Left colon (tissue), 2 donors: Measurements from ENCODE around the gene PLK2. TPM values are rescaled to one million over a fixed set of nuclear protein-coding genes. Genes with fewer than 3 reads are reported as not detected.

Experiments used
- ATAC-seq: fragments of 200-7000 bp; cut with Tn5 transposase; one replicate; pipeline ENCODE4 v1.9.1; 2020; ENCODE audit warnings: mild to moderate bottlenecking, moderate library complexity
- DNase-seq, 2 donors: peaks; one replicate each; pipeline ENCODE4 v3.0.0-alpha.2; 2020
- intact Hi-C, 2 donors: fragments of 100-400 bp; cut with DNase I in 1 of 2; cut with micrococcal nuclease in 1 of 2; formaldehyde crosslinking; loops; one replicate each; pipeline versions ENCODE4 v1.11.2 to v1.14.0; 2022; cut with DNase I, micrococcal nuclease
- total RNA-seq, 2 donors: library from RNA; stranded (reverse); fragmentation: NEBNext Ultra II Directional; extraction: Animal tissue kit (Norgen Biotek cat#: 25700); gene quantifications; one replicate each; pipeline ENCODE4 v1.2.1, GENCODE V29; 2021
- donor health status: DM: no; HTN: no; CAD: no.
- donor health status: DM: yes; HTN: yes; CAD: no.

PLK2 gene
- total RNA-seq, 2 donors from 2014 or later = 13.7 to 25.8 TPM

GRCh38 chr5:58455066-58455465, 4.8 kb downstream of the PLK2 start:
- DNase-seq (no peak), ATAC-seq (no peak)
- intact Hi-C loops = loop anchor here in 1 of 2 donors (10.0 kb wide), 1 partner anchor 1160 kb away; no protein-coding TSS in a partner anchor

DNA sequence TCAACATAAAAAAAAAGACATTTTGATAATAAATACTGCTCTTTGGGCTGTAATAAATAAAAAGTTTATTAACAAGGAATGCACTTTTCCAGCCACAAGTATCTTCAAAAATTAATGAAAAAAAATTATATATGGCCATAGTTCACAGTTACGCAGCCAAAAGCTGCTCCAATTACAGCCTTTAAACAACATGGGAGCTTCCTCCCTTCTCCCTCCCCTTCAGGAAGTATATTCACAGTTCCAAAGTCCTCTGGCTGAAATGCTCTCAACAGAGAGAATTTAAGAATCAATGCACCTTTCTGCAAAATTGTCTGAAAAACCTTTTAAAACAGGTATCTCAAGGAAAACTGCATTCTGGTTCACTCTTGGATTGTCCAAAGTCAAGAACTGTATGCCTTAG, 5.9 kb downstream of the PLK2 start:
- DNase-seq (no peak), ATAC-seq (peak; percentile 95)
- intact Hi-C loops = loop anchor here in 1 of 2 donors (10.0 kb wide), 1 partner anchor 1159 kb away; no protein-coding TSS in a partner anchor

- intact Hi-C loops = loop anchor here in 1 of 2 donors (10.0 kb wide), 1 partner anchor 1159 kb away; no protein-coding TSS in a partner anchor
- ATAC-seq (no peak), DNase-seq (no peak)
Measured at GRCh38 chr5:58453306-58453705, 6.6 kb downstream of the PLK2 start.

DNA sequence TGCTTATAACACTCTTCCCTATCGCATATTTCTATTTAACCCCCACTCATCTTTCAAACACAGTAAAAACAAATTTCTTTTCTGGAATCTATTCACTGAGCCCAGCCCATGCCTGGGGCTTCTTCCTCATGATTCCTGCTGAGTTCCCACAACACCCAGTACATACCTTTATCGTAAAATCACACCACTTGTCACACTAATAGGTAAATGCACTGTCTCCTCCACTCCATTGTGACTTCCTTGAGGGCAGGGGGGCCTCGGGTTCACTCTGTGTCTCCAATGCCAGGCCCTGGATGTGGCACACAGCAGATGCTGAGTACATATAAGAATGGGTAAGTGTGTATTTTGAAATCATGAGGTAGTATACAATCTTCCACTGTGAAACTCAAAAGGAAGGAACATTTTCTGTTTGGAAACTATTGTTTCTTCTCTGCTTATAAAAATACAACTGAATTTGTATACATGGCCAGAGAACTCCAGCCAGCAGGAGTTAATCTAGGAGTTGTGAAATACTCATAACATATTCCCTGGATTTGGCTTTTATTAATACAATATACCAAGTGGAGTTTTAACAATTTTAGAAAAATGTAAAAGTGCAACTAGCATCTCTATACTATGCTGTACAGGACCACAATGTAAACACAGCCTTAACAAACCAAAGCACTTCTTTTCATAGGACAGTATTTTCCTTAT, 7.2 kb downstream of the PLK2 start:
- DNase-seq (no peak), ATAC-seq (no peak)
- intact Hi-C loops = loop anchor here in 1 of 2 donors (10.0 kb wide), 1 partner anchor 1158 kb away; no protein-coding TSS in a partner anchor

DNA sequence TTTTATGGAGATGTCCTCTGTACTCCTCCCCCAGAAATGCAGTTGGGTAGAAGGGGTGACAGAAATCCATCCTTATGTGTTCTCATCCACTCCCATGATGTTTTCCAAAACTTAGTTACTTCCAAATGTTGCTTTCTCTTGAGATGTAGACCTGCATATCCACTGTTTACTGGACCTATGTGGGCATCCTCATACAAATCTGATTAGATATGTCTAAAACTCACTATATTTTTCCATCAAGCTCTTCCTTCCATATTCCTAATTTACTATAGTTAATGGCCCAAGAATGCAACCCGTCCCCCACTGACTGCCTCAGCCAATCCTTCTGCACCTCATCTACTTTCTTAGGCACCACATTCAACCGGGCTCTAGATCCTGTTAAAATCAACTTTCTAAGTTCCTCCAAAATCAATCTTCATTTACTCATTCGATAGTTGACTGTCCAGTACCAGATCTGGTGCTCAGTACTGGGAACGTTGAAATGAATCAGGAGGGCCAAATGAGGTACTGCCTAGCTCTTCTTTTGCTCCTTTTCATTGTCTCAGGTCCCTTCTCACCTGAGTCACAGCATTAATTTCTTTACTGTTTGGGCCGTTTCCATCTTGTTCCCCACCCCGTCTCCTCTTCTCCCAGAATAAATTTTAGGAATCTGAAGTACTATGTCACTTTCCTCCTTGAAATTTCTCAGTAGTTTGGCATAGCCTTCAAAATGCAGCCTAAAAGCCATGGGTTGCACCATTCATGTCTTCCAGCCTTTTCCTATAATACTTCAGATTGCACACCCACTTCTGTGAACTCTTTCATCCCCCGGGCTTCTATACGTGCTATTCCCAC, 7.9 kb downstream of the PLK2 start:
- ATAC-seq (no peak), DNase-seq (no peak)
- intact Hi-C loops = loop anchor here in 1 of 2 donors (10.0 kb wide), 1 partner anchor 1157 kb away; no protein-coding TSS in a partner anchor

GRCh38 chr5:58450811-58451629, 8.9 kb downstream of the PLK2 start:
- no peak for DNase-seq
- no peak for ATAC-seq
- intact Hi-C loops = loop anchor here in 1 of 2 donors (10.0 kb wide), 1 partner anchor 1156 kb away; no protein-coding TSS in a partner anchor

DNA sequence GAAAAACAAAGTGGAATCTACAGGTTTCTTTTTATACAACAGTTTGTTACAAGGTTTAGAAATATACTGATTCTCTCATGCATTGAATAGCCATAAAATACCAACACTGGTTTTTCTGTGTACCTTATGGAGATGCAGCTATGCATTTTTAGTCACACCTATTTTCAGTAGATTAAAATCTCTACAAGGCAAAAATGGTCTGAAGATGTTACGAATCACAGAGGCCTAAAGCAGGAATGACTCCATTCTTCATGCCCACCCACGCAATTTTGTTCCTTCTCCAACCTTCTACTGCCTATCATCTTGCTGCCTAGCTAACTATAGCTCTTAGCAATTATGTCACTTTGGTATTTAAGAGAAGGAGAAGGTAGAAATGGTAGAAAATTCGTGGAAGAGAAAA, 9.9 kb downstream of the PLK2 start:
- DNase-seq (no peak), ATAC-seq (no peak)
- intact Hi-C loops = loop anchor here in 1 of 2 donors (10.0 kb wide), 1 partner anchor 1155 kb away; no protein-coding TSS in a partner anchor

DNA sequence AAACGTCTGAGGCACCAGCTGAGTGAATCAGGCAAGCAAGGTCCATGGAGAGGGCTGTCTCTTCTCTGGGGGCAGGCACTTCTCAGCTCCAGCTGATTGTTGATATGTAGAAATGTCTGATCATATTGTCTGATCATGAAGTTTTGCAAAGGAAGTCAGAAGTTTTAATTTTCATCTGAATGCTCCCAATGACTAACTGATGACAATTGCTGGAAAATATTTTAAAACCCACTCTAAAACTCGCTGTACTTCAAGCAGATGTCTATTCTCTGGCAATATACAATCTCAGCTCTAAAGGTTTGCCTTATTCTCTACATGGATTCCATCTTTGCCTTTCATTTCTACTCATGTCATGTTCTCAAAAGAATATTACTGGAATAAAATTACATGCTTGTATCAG, 12.7 kb downstream of the PLK2 start:
- no peak for DNase-seq
- intact Hi-C loops = no loop called here
- no peak for ATAC-seq

DNA sequence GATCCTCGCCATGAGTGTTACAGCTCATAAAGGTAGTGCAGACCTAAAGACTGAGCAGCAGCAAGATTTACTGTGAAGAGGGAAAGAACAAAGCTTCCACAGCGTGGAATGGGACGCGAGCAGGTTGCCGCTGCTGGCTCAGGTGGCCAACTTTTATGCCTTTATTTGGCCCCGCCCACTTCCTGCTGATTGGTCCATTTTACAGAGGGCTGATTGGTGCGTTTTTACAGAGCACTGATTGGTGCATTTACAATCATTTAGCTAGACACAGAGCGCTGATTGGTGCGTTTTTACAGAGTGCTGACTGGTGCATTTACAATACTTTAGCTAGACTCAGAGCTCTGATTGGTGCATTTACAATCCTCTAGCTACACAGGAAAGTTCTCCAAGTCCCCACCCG, 13.9 kb downstream of the PLK2 start:
- intact Hi-C loops = no loop called here
- no peak for DNase-seq
- ATAC-seq = no peak

- DNase-seq (no peak), ATAC-seq (no peak)
- intact Hi-C loops = no loop called here
Measured at GRCh38 chr5:58444805-58445204, 15.1 kb downstream of the PLK2 start.

DNA sequence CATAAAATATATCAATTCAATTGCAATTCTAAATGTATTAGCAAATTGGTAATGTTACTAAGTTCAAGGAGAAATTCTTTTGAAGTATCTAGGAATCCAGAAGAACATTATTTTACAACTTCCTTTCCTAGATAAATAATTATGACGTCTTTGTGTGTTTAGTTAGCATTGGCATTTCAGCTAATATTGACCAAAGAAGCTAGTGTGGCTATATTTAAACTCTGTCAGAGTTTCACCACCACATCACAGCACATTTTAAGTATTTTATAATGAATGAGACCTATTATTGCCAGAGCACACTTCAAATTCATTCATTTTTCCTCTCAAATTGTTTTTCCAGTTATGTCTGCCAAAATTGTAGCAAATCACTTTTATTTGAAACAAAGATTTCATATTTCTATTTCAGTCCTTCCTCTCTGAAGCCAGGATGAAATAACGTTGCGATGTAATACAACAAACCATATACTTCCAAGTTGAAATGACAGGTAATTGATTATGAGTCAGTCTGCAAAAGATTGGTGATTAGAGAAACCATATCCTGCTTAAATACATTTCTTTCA, 18.9 kb downstream of the PLK2 start:
- ATAC-seq = no peak
- DNase-seq = no peak
- intact Hi-C loops = no loop called here

DNA sequence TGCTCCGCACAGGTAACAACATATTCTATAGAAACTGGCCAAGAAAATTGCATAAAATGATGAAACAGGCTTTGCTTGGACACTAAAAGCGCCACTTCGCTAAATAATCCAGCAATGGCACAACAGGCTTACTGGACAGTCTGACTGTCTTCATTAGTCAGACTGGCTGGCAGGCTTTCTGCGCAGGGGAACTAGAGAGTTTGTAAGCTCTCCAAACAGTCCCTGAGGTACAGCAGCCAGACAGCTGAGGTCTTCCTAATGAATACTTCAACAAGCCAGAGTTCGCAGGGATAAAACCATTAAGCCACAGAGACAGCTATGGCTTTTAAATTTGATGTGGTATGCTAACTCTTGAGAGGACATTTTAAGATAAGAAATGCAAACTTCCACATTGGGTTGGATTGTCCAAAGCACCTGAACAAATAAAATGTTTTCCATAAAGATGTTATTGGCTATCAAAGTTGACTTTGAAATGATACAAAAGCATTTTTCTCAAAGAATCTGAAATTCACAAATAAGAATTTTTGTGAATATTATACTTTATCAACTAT, 20.7 kb downstream of the PLK2 start:
- intact Hi-C loops = no loop called here
- no peak for ATAC-seq
- no peak for DNase-seq

DNA sequence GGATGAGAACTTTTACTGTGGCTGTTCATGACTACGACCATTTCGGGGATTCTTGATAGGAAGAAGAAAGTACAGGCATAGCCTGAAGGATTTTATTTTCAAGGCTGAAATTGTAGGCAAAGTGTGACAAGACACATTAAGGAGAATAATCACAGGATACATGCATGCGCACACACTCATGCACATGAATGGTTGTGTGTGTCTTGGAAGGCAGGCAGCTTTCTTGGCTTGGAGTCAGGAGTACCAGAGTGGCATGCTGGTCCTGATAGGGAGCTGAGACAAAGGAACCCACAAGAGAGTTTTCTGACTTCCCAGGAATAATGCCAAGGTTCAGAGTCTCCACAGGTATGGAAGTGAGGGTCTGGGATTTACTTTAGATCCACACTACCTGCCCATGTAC, 22.2 kb downstream of the PLK2 start:
- ATAC-seq = no peak
- no peak for DNase-seq
- intact Hi-C loops = no loop called here

GRCh38 chr5:58431832-58432231, 28.1 kb downstream of the PLK2 start:
- no peak for ATAC-seq
- intact Hi-C loops = no loop called here
- no peak for DNase-seq

DNA sequence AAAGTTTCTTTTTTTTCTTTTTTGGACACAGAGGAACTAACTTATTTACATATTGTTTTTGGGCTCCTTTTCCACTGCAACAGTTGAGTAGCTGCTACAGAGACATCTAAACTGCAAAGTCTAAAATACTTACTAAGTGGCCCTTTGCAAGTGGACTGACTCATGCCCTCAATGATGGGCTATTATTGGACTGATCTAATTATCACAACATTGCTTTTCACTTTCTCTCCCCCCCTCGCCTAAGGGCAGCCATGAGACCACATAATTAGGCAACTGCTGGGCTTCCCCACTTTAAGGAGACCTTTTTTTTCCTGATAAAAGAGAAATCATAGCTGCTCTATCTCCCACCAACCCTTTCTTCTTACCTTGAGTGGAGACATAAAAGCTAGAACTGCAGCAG, 47.0 kb downstream of the PLK2 start:
- ATAC-seq (no peak), DNase-seq (no peak)
- intact Hi-C loops = no loop called here

DNA sequence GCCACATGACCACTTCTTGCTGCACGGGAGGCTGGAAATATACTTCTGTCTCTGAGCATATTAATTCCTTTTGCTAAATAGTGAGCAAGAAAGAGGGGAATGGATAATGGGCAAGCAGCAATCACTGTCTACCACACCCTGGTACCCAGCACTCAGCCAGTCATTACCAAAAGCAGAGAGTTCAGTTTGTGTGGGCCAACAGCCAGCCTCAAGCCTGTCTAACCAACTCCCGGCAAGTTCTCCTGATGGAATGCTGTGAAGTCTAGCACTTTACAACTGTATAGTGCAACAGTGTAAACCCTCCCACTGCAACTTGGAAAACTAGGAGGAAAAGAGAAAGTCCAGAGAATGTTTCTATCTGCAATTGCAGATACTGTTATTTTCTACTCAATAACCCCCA, 47.8 kb downstream of the PLK2 start:
- no peak for DNase-seq
- intact Hi-C loops = no loop called here
- ATAC-seq = no peak

DNA sequence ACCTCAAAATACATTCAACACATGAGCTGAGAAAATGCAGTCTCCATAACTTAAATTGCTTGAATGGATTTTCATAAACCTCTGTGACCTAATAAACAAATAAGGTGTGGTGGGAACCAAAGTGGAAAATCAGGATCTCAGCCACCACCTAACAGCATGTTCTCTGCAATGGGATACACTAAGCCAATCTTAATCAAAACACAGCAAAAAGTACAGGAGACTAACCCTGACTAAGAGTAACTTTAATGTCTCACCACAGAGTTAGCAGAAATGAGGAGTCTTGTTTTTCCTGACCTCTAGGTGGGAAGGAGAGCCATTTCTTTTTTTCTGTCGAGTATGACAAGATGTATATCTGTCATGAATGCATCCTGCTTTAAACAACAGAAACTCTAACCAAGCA, 48.5 kb downstream of the PLK2 start:
- DNase-seq (no peak), ATAC-seq (no peak)
- intact Hi-C loops = no loop called here

- no peak for DNase-seq
Measured at GRCh38 chr5:58410441-58410840, 49.4 kb downstream of the PLK2 start.

More at GRCh38 chr5:58410441-58410840, 49.4 kb downstream of the PLK2 start:
- ATAC-seq = no peak
- intact Hi-C loops = no loop called here
